Tongue (tissue), 2 donors: ENCODE measurements around the gene MAGEC1. TPM values are rescaled to one million over a fixed set of nuclear protein-coding genes. Genes with fewer than 3 reads are reported as not detected.
"Not testable (repeated sequence)": the region's sequence is repeated elsewhere in the genome, so short reads cannot be mapped to it uniquely, and the experiment has no call there.

Experiments used
- DNase-seq: peaks from one replicate; pipeline ENCODE4 v3.0.0-alpha.2; 2015
- total RNA-seq: library from RNA; depleted of rRNA; stranded (reverse); fragments of >200 nt; gene quantifications from one replicate; pipeline ENCODE4 v1.2.3, GENCODE V29; 2014

MAGEC1 gene, protein sequence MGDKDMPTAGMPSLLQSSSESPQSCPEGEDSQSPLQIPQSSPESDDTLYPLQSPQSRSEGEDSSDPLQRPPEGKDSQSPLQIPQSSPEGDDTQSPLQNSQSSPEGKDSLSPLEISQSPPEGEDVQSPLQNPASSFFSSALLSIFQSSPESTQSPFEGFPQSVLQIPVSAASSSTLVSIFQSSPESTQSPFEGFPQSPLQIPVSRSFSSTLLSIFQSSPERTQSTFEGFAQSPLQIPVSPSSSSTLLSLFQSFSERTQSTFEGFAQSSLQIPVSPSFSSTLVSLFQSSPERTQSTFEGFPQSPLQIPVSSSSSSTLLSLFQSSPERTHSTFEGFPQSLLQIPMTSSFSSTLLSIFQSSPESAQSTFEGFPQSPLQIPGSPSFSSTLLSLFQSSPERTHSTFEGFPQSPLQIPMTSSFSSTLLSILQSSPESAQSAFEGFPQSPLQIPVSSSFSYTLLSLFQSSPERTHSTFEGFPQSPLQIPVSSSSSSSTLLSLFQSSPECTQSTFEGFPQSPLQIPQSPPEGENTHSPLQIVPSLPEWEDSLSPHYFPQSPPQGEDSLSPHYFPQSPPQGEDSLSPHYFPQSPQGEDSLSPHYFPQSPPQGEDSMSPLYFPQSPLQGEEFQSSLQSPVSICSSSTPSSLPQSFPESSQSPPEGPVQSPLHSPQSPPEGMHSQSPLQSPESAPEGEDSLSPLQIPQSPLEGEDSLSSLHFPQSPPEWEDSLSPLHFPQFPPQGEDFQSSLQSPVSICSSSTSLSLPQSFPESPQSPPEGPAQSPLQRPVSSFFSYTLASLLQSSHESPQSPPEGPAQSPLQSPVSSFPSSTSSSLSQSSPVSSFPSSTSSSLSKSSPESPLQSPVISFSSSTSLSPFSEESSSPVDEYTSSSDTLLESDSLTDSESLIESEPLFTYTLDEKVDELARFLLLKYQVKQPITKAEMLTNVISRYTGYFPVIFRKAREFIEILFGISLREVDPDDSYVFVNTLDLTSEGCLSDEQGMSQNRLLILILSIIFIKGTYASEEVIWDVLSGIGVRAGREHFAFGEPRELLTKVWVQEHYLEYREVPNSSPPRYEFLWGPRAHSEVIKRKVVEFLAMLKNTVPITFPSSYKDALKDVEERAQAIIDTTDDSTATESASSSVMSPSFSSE
- not detected for total RNA-seq

DNA sequence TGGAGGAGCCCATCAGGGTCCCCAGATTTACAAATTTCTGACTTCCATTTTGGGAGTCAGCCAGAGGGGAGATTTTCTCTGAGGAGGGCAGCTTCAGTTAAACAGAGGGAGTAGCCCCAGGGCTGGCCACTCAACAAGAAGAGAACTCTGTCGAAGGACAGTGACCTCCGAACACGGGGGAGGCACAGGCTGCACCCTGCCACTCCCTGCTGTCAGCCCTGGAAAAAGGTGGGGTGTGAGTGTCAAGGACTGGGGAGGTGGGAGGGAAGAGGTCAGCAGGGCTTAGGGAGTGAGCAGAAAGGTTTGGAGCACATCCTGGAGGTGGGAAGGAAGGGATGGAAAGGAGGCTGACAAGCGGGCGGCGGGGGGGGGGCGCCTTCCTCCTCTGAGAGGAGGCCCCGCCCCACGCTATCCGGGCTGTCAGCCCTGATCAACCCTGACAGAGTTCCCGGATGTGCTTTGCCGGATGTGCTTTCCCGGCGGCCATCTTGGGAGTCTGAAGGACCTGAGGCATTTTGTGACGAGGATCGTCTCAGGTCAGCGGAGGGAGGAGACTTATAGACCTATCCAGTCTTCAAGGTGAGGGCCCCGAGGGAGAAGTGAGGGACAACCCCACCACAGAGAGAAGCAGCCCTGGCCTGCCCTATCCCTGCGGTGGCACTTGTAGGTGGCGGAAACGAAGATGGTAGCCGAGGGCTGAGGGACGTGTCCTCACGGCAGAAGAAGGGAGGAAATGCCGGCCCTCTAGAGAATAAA lies at the start of gene MAGEC1:
Gene MAGEC1, plus strand, starts transcription at position 495 of the 756 bp plus-strand sequence. CDS start 1,179 bp downstream, outside the sequence.
- no peak for DNase-seq

DNA sequence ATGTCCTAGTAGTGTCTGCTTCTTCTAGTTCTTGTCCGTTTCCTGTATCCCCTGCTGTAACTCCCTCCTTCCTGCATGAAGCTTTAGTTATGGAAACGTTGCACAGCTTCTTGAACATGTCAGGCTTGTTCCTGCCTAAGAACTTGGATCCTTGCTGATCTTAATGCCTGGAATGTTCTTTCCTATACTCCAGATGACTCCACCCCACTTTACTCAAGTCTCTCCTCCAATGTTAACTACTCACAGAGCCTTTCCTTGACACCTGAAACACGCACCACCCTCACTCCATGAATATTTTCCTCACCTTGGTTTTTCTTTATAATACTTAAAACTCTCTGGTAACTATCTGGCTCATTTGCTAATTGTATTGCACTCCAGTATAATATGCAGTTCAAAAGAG lies 46.2 kb upstream of the MAGEC1 start:
- DNase-seq: no peak

DNA sequence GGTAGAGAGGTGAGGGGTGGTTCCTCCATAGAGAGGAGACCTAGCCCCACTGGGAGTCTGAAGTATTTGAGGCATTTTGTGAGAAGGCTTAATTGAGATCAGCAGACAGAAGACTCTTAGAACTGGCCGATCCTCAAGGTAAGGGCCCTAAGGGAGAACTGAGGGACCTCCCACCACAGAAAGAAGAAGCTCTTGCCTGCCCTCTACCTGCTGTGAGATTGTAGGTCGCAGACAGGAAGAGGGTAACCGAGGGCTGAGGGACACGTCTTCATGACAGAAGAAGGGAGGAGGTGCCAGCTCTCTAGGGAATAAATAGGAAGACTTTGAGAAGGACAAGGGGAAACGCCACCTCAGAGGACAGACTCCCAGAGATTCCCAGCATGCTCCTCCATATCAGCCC lies 24.1 kb upstream of the MAGEC1 start:
- DNase-seq: no peak

DNA sequence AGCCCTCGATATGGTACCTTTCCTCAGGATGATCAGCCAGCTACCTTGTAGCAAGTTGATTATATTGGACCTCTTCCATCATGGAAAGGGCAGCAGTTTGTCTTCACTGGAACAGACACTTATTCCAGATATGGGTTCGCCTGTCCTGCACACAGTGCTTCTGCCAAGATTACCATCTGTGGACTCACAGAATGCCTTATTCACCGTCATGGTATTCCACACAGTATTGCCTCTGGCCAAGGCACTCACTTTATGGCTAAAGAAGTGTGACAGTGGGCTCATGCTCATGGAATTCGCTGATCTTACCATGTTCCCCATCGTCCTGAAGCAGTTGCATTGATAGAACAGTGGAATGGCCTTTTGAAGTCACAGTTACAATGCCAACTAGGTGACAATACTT lies 14.9 kb upstream of the MAGEC1 start:
- DNase-seq: not testable (repeated sequence)

DNA sequence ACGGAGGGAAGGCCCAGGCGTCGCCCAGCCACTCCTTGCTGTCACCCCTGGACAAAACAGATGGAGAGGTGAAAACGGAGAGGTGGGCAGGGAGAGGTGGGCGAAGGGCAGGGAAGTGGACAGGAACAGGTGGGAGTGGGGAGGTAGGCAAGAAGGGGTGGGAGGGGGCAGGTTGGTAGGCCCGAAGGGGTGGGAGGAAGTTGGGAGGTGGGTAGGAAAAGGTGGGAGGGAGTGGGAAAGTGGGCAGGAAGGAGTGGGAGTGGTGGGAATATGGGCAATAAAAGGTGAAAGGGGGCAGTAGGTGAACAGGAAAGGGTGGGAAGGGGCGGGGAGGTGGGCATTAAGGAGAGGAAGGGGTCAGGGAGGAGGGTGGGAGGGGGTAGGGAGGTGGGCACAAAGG lies 9.0 kb upstream of the MAGEC1 start:
- no peak for DNase-seq

DNA sequence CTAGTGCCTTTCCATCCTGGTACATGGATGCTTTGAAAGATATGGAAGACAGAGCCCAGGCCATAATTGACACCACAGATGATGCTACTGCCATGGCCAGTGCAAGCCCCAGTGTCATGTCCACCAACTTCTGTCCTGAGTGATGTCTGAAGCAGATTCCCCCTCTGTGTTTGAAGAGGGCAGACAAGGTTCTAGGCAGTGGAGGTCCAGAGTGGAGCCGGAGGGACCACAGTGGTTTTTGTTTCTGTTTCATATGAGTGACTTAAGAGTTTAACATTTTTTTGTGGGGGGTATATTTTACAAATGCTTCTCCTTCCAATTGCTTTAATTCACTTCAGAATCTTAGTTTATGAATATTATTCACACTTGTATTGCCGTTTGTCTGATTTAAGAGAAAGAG lies 6.0 kb upstream of the MAGEC1 start:
- DNase-seq: no peak

GRCh38 chrX:141902366-141902765 lies 1.3 kb upstream of the MAGEC1 start:
- DNase-seq: no peak

- DNase-seq: no peak
These were observed 568 bp downstream of the MAGEC1 start for GRCh38 chrX:141904262-141904661.

DNA sequence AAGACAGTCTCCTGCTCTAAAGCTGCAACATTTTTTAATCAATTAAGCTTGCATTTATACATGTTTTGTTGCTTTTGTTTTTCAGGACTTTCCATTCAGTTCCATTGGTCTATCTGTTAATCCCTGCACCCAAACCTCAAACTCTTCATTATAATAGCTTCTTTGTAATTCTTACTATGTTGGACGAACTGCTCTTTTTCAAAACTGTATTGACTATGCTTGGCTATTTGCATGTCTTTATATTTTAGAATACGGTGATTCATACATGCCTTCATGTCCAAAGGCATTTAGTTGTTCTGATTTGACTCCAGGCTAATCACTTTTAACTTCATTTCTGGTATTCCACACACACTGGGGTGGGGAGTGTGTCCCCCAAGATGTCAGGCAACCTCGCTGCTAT lies 14.1 kb downstream of the MAGEC1 start:
- no peak for DNase-seq

DNA sequence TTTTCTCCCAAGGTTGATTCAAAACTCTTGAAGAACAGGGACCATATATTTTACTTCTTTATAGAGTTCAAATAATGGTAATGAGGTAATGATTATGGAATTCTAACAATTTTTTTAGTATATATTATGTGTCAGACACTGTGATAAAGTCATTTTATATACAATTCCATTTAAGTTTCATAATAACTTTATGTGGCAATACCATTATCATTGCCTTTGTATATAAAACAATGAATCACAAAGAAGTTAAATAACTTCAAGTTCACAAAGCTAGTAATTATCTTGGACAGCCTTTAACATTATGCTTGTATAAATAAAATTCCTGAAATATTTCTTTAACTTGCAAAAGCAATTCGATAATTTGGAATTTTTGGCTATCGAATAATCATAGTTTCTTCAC lies 20.6 kb downstream of the MAGEC1 start:
- no peak for DNase-seq

DNA sequence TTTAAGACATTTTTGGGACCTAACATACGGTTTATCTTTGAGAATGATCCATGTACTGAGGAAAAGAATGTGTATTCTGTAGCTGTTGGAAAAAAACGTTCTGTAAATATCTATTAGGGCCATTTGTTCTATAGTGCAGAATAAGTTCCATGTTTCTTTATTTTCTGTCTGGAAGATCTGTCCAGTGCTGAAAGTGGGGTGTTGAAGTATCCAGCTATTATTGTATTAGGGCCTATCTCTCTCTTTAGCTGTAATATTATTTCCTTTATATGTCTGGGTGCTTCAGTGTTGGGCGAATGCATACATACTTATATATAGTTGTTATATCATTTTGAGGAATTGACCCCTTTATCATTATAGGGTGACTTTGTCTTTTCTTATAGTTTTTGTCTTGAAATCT lies 24.7 kb downstream of the MAGEC1 start:
- no peak for DNase-seq

DNA sequence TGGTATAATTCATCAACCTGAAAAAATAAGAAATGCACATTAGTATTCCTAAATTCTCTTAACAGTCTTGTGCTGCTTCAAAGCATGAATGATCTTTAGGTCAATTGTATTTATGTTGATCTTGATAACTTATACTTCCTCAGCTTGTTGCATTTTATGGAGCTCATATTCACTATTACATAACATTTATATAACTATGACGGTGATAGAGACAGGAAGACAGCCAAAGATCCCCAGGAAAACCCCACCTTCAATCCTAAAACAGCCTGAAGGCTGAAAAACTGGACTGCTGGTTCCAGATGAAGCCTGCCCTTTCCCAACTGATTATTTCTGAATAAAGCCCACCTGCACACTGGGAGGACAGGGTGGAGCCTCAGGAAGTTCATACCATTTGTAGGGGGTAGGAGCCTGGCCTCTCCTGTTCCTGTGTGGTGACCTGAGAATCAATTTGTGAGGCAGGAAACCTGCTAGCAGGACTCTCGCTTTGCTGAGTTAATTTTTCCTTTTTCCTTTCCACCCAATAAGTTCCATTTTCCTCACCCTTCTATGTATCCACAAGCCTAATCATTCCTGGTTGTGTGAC lies 30.5 kb downstream of the MAGEC1 start:
- no peak for DNase-seq

GRCh38 chrX:141935645-141936044 lies 32.0 kb downstream of the MAGEC1 start:
- DNase-seq: no peak

GRCh38 chrX:141936080-141936479 lies 32.4 kb downstream of the MAGEC1 start:
- DNase-seq: no peak

GRCh38 chrX:141941234-141941633 lies 37.5 kb downstream of the MAGEC1 start:
- no peak for DNase-seq

GRCh38 chrX:141945426-141945825 lies 41.7 kb downstream of the MAGEC1 start:
- no peak for DNase-seq

DNA sequence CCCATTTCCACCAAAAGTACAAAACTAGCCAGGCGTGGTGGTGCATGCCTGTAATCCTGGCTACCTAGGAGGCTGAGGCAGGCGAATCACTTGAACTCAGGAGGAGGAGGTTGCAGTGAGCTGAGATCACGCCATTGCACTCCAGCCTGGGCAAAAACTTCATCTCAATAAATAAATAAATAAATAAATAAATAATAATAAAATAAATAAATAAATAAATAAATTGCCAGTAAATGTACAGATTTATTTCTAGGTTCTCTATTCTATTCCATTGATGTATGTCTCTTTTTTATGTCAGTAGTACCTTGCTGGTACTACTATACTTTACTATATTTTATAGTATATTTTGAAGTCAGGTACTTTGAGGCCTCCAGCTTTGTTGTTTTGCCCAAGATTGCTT lies 43.7 kb downstream of the MAGEC1 start:
- DNase-seq: no peak

DNA sequence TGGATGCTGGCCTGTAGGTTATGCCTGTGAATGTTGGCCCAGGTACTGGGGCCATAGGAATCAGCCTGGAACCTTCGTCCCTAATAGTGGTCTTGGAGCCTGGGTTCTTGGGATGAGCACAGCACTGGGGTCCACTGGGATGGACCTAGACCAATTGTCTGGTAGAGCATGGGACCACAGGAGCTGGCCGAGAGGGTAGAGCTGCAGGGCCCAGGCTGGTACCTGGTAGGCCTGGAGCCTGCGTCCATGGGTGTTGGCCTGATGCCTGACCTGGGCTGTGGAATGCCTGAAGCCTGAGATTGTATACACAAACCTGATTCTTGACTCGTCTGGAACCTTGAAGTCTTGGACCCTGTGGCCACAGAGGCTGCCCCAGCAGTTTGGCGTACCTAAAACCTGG lies 48.9 kb downstream of the MAGEC1 start:
- DNase-seq: no peak

DNA sequence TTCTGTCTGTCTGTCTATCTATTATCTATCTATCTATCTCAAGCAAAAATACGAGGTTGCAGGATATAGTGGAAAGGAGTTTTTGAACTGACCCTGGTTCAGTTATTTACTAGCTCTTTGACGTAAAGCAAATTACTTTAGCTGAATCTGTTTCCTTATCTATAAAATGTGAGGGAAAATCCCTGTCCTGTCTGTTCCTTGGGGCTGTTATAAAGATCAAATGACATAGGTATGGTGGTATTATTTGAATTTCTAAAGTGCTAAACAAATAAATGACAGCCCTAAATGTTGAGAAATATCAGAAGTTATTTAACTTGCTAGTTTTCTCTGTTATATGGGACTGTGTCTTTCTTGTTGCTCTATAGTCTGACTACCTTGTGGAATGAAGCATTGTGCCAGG lies 55.0 kb downstream of the MAGEC1 start:
- DNase-seq: no peak
